Left ventricle myocardium superior (tissue), 1 donor: ENCODE data around the gene ASCC3. TPM values are rescaled to one million over a fixed set of nuclear protein-coding genes. Genes with fewer than 3 reads are reported as not detected.

ENCODE experiments used
- ATAC-seq: fragments of 200-7000 bp; cut with Tn5 transposase; one replicate; pipeline ENCODE4 v1.9.1; 2020; ENCODE audit warnings: mild to moderate bottlenecking, moderate library complexity
- DNase-seq: peaks from one replicate; pipeline ENCODE4 v3.0.0-alpha.2; 2020
- intact Hi-C: fragments of 100-400 bp; cut with micrococcal nuclease; formaldehyde crosslinking; loops from one replicate; pipeline ENCODE4 v1.11.0; 2022
- total RNA-seq: library from RNA; stranded (reverse); fragmentation: NEBNext Ultra II Directional; extraction: Animal tissue kit (Norgen Biotek cat#: 25700); gene quantifications from one replicate; pipeline ENCODE4 v1.2.1, GENCODE V29; 2021
- donor health status: DM: no; HTN: yes; CAD: no; lungs with severe emphysema.

ASCC3 gene
- total RNA-seq, 1 donor from 2014 or later = 14.2 TPM

DNA sequence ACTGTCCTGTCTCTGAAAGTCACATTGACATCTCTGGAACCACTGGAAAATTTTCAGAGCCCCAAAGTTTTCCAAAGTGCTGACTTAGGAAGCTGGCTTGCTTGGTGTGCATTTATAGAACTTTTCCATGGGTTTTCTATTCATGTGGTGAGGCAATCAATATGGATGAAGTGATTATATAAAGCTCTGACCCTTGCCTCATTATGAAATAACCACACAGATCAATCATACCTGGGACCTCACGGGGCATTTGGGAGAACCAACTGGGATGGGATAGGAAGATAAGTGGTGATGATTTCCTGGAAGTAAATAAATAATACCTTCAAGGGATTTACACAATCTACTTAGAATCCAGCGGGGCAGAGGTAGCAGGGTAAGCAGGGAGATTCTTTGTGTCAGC, 393.5 kb downstream of the ASCC3 start:
- ATAC-seq (no peak), DNase-seq (no peak)
- intact Hi-C loops = loop anchor here (10.0 kb wide), 1 partner anchor 373 kb away; no protein-coding TSS in a partner anchor

- ATAC-seq (no peak), DNase-seq (no peak)
- intact Hi-C loops = loop anchor here (10.0 kb wide), 1 partner anchor 370 kb away; no protein-coding TSS in a partner anchor
These were observed 395.9 kb downstream of the ASCC3 start for GRCh38 chr6:100485268-100485667.

DNA sequence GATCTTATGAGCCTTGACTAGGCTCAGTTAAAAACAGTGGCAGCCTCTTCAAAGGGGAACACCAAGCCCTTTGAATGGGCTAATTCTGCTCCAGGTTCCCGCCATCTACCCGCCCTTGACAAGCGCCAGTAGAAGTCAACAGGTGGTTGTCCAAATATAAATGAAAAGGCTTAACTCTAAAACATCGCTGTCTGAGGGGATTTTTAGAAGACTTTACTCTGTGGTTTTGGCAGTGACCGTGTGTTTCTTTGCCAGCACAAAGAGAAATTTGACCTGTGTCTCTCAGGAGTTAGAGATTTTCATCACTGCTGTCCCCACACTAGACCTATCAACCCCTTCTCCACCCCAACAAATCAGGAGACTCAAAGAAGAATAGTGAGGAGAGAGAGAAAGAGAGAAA, 396.7 kb downstream of the ASCC3 start:
- intact Hi-C loops = loop anchor here (10.0 kb wide), 1 partner anchor 370 kb away; no protein-coding TSS in a partner anchor
- ATAC-seq = no peak
- DNase-seq = no peak

DNA sequence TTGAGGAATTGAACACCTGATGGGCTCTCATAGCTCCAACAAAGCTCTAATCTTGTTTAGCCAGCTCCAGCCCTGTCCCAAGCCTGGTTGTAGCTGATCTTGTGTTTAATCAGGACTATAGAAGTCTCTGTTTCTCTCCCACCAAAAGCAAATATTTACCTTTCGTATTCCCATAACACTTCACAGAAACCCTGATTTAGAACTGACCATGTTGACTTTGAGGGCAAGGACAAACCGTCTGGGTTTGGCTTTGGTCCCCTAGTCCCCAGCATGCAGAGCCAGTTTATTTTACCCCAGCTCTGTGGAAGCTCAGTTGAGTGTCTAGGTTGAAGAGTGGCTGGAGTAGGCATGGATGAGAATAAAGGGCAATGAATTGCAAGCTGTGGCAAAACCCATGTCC, 398.4 kb downstream of the ASCC3 start:
- intact Hi-C loops = loop anchor here (10.0 kb wide), 1 partner anchor 368 kb away; no protein-coding TSS in a partner anchor
- no peak for DNase-seq
- ATAC-seq = no peak

- DNase-seq = no peak
- ATAC-seq = peak; percentile 31
- intact Hi-C loops = loop anchor here (10.0 kb wide), 1 partner anchor 365 kb away; no protein-coding TSS in a partner anchor
These were observed 401.7 kb downstream of the ASCC3 start for GRCh38 chr6:100479179-100480035.

GRCh38 chr6:100475554-100476320, 405.4 kb downstream of the ASCC3 start:
- ATAC-seq (no peak), DNase-seq (no peak)
- intact Hi-C loops = no loop called here

- DNase-seq (no peak), ATAC-seq (no peak)
- intact Hi-C loops = no loop called here
These were observed 407.9 kb downstream of the ASCC3 start for GRCh38 chr6:100473182-100473581.

DNA sequence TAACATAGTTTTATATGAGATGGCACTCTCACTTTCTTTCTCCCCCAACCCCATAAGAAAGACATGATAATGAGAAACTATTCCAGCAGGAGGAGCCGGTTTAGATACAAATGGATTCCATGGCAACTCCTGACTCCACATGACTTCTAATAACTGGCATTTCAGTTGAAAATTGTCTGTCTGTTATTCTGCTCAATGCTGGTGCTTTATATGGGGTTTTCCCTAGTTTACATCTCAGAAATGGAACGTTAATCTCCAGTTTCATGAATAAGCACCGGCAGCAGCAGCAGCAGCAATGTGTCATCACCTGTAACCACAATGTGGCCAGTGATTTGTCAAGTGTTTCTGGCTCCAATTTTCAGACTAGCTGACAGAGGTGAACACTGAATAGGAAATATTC, 408.5 kb downstream of the ASCC3 start:
- ATAC-seq (no peak), DNase-seq (no peak)
- intact Hi-C loops = no loop called here

DNA sequence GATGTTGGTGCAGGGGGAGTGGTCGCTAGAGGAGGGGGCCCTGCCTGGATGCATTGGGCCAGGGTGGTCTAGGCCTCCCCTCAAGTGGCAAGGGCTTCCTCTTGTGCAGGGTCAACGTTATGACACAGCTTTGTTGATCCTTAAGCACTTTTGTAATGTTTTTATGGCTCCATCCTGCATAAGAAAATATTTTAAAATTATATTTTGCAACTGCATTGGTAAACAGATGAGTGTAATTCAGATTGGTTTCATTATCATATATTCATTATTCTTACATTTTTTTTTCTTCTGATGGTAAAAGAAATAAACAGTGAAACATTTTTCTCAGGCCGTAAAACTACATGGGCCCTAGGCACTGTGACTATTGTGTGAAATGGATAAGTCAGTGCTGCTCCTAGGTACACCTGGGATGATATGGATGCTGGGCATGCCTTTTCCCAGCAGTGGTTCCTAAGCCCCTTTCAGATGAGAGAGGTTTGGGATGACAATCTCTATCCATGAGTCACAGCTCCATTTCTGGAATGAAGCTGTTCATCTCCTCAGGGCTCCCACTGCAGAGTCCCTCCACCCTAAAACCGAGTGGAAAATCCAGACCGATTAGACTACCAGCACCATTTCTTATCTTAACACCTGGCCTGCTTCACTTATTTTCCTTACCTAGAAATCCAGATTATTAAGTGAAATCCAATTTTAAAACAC, 410.6 kb downstream of the ASCC3 start:
- intact Hi-C loops = no loop called here
- DNase-seq (no peak), ATAC-seq (no peak)

- intact Hi-C loops = no loop called here
- ATAC-seq (no peak), DNase-seq (no peak)
These were observed 411.8 kb downstream of the ASCC3 start for GRCh38 chr6:100469101-100469859.

DNA sequence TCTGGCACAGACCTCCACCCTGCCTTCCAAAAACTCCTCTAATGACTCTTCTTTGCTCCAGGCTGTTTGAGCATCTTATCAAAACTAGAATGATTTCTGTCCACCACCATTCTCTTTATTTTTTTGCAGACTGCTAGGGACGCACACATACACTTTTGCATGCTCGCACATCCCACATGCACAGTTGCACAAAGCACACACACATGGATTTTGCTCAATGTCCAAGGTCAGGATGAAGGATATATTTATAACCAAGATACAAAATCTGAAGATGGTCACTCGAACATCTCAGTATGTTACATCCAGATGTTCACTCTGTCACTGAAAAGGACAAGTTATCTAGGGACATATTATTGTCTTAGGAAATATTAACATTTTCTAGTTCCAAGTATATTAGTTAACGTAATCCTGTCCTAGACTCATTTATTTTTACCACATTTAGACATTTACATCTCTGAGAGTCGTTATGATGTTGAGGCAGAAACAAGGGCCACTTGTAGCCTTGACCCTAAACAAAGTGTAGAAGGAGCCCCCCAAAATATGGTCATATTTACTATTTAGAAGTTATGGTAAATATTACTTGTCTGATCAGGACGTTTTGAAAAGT, 413.0 kb downstream of the ASCC3 start:
- no peak for ATAC-seq
- DNase-seq = no peak
- intact Hi-C loops = no loop called here

GRCh38 chr6:100467129-100468015, 413.8 kb downstream of the ASCC3 start:
- ATAC-seq = no peak
- intact Hi-C loops = no loop called here
- no peak for DNase-seq

DNA sequence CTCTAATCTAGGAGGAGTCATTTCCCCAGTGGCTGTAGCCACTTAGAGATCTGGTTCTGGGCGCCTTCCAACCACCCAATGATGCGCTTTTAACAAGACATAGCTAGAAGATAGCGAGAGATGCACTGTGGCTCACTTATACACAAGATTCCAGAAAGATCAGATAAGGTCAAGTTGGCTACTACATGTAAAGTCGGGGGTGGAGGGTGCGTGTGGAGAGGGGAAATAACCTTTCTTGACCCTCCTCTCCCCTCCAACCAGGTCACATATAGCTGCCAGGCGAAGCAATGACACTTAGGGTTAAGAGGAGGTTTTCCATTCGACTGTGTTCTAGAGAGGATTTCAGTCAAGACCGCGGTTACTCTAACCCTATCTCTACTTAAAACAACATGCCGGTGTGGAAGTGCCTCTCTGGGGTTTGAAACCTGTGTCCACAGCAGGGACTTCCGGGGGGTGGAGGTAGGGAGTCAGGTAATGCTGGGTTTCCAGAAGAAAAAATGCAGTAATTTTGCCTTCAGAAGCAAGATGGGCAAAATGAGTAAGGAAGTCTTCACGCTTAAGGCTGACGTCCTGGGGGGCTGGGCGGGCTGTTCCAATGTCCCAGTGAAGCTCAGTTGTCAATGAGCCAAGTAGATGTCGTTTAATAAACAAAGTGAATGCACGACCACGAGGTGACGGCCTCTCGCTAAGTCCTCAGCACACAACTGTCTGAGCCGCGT, 414.6 kb downstream of the ASCC3 start:
- no peak for ATAC-seq
- DNase-seq = no peak
- intact Hi-C loops = no loop called here

DNA sequence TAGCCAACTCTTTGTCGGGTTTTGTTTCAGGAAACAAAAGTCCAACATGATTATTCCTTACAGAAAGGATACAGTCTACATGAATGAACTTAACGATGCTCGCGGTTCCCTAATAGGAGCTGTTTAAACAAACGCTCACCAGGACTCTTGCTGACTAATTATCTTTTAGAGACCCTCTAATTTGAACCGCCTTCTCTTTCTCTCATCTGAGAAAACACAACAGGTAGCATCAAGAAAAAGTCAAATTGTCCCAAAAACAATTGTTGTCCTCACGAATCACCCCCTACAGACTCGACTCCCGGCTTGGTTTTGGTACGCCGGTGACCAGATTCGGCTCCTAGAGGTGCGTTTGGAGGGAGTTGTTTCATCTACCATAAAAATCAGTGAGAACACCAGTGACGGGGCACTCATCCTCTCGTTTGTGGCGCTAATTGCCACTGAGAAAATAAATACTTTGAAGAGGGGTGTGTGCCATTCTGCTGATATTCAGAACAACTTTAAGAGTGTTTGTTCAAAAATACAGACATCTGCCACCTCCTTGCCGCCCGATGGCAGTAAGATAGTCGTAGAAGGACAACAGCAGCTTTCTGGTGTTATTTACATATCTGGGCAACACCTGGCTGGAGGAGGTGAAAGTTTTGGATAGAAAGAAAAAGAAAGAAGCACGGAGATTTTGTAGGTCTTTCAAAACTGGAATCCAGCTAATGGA, 415.3 kb downstream of the ASCC3 start:
- intact Hi-C loops = no loop called here
- no peak for ATAC-seq

GRCh38 chr6:100464903-100465700, 416.0 kb downstream of the ASCC3 start, which contains the start of gene SIM1:
Gene SIM1, minus strand, starts transcription at chr6:100464921. Its CDS starts 1,453 bp downstream, at chr6:100463468.
- peak; percentile 87 for ATAC-seq
- peak; percentile 63 for DNase-seq
- intact Hi-C loops = no loop called here

More for the DNA sequence above, 415.3 kb downstream of the ASCC3 start:
- DNase-seq = no peak
